HG03457 (cell line): ENCODE measurements around the gene SCGB1C2.
"Not testable (repeated sequence)": the region's sequence is repeated elsewhere in the genome, so short reads cannot be mapped to it uniquely, and the experiment has no call there.

ENCODE experiments used
- ATAC-seq: cut with Tn5 transposase; IDR thresholded peaks from one replicate; pipeline ENCODE4 v1.9.1; 2021; ENCODE audit warnings: moderate number of reproducible peaks; ENCODE audit not compliant: unreplicated experiment

SCGB1C2 gene

DNA sequence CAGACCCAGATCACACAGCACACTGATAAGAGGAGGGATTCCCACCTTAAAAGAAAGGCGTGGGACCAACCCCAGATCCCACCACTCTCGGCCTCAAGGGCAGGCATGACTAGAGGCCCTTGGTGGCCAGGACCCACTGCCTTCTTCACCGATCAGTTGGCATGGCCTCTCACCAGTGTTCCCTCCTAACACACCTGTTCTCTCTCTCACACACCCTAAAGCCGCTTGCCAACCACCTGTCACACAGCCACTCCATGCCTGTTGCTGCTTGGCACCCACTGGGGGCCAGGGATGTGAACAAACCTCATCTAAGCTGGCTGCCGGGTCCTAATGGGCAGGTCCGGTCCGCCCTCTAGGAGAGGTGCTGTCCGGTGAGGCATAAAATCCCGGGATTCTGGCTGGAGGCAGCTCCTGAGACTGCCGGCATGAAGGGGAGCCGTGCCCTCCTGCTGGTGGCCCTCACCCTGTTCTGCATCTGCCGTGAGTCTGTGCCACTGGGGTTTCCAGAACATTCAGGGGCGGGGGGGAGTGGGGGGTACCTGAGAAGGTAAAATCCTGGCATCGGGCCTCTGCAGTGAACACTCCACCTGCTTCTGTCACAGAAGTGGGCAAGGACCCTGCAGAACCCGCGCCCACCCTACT lies at the start of gene SCGB1C2:
TSS of gene SCGB1C2 (plus strand) at position 404 of the 642 bp plus-strand sequence. CDS start at position 426, 22 bp downstream.
- ATAC-seq: not testable (repeated sequence)

DNA sequence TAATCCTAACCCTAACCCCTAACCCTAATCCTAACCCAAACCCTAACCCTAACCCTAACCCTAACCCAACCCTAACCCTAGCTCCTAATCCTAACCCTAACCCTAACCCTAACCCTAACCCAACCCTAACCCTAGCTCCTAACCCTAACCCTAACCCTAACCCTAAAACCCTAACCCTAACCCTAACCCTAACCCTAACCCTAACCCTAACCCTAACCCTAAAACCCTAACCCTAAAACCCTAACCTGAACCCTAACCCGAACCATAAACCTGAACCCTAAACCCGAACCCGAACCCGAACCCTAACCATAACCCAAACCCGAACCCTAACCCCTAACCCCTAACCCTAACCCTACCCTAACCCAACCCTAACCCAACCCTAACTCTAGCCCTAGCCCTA lies 24.3 kb upstream of the SCGB1C2 start:
- ATAC-seq: not testable (repeated sequence)

DNA sequence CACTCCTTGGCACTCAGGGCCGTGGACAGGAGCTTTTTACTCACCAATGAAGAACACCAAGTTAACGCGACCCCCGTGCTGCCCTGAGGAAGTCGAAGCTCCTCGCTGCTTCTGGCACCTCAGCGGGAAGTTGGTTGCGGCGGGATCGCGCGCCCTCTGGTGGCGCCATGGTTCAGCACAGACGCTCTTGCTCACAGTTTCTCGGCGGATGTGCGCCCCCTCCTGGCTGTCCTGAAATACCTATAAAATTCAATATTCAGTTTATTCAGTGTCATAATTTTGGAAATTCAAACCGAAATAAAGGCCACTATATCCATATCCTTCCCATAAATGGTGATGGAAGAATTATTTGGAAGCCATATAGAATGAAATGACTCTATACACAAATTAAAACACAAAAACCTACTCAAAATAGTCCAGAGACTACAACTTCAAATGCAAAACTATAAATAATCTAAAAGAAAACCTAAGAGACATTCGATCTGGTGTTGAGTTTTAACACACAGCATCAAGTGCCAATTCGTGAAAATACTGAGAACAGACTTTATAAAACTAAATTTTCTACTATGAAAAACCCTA lies 18.9 kb upstream of the SCGB1C2 start:
- not testable (repeated sequence) for ATAC-seq

DNA sequence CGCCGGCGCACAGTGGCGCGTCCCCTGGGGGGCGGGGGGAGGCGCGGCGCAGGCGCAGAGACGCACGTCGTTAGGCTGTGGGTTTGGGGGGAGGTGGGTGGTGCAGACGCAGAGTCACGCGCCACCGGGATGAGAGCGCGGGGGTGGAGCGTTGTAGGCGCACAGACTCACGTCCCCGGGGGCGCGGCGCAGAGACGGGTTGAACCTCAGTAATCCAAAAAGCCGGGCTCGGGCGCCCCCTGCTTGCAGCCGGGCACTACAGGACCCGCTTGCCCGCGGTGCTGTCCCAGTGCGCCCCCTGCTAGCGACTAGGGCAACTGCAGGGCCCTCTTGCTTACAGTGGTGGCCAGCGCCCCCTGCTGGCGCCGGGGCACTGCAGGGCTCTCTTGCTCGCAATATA lies 3.4 kb upstream of the SCGB1C2 start:
- ATAC-seq: not testable (repeated sequence)

DNA sequence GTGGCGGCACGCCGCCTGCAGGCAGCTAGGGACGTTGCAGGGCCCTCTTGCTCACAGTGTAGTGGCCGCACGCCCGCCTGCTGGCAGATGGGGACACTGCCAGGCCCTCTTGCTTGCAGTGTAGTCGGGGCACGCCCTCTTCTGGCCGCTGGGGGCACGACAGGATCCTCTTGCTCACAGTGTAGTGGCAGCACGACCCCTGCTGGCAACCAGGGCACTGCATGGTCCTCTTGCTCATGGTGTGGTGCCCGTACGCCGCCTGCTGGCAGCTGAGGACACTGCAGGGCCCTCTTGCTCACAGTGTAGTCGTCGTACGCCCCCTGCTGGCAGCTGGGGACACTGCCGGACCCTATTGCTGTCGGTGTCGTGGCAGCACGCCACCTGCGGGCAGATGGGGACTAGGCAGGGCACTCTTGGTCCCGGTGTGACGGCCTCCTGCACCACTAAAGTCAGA lies 3.0 kb upstream of the SCGB1C2 start:
- ATAC-seq: peak; percentile 75

DNA sequence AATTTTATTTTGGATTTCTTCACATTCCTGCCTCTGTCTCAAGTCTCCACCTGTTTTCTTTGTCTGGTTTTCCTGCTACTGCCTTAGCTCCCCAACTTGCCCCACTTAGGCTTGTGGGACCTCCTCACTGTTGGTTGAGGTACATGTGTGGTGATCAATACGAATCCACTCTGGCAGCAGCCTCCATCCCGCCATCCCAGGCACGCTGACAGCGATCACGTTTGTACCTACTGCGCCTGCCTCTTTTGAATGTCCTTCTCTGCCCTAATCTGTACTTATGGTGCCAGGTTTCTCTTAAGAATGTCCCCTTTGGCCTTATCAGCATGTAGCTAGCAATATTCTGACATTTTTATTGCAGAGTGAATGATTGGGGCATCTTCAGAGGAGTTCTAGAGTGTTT lies 2.3 kb upstream of the SCGB1C2 start:
- not testable (repeated sequence) for ATAC-seq

DNA sequence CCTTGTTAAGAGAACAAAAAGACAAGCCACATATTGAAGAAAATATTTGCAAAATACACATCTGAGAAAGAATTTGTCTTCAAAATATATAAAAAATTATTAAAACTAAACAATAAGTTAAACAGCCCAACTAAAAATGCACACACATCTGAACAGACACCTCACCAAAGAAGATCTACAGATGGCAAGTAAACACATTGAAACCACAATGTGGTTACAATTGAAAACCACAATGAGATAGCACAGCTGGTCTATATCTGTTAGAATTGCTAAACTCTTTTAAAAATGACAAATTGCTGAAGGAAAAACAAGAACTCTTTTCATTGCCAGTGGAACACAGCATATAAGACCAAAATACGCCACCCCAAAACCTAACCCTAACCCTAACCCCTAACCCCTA lies 1.5 kb upstream of the SCGB1C2 start:
- not testable (repeated sequence) for ATAC-seq

DNA sequence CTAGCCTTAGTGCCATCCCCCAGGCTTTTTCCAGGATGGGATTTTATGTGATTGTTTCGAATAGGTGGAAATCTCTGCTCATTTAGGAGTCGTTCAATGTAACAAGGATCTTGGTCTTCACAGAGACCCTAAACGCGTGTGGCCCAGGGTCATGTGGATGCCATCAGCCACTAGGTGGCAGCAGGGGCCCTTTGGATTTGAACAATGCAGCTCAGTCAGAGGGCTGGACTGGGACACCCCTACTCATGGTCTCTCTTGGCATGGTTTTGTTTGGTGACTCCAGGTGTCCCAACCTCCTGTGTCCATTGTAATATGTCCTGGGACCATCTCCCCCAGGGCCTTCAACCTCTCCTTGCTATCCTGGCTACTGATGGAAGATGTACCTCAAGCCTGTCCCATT lies 838 bp upstream of the SCGB1C2 start:
- ATAC-seq: not testable (repeated sequence)

DNA sequence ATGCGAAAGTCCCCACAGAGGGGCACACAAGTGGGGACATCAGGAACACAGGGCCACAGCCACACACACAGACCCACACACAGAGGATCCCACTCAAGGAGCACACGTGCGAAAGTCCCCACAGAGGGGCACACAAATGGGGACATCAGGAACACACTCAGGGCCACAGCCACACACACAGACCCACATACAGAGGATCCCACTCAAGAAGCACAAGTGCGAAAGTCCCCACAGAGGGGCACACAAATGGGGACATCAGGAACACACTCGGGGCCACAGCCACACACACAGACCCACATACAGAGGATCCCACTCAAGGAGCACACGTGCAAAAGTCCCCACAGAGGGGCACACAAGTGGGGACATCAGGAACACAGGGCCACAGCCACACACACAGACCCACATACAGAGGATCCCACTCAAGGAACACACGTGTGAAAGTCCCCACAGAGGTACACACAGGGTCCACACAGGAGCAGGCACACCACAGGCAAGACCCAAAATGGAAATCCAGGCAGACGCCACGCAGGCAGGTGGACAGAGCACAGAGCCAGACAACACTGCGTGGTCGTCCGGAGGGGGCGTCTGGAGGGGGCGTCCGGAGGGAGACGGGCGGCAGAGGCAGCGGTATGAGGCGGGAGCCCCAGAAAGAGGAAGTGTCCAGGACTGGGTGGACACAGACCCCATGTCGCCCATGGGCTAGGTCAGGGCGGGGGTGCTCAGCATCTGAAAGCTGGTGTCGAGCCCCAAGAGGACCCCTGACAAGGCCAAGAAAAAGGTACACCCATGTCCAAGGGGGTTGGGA lies 2.2 kb downstream of the SCGB1C2 start:
- not testable (repeated sequence) for ATAC-seq

DNA sequence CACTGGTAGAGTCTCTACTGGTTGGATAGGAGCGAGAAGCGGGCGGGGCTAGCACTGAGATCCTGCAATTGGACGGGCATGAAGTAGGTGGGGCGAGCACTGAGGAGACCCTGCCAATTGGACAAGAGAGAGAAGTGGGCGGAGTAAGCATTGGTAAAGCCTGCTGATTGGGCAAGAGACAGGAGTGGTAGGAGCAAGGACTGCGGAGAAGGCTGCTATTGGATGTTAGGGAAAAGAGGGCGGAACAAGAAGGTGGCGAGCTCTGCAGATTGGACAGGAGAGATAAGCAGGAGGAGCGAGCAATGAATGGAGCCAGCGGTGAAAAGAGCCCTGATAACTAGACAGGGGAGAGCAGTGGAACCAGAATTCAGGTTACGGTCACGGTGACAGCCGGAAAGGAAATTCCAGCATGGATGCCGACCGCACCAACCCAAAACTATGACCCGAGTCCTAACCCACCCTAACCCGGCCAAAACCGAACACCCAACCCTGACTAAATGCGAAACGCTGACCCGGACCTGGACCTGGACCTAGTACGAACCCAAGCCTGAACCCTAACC lies 4.8 kb downstream of the SCGB1C2 start:
- ATAC-seq: no peak

DNA sequence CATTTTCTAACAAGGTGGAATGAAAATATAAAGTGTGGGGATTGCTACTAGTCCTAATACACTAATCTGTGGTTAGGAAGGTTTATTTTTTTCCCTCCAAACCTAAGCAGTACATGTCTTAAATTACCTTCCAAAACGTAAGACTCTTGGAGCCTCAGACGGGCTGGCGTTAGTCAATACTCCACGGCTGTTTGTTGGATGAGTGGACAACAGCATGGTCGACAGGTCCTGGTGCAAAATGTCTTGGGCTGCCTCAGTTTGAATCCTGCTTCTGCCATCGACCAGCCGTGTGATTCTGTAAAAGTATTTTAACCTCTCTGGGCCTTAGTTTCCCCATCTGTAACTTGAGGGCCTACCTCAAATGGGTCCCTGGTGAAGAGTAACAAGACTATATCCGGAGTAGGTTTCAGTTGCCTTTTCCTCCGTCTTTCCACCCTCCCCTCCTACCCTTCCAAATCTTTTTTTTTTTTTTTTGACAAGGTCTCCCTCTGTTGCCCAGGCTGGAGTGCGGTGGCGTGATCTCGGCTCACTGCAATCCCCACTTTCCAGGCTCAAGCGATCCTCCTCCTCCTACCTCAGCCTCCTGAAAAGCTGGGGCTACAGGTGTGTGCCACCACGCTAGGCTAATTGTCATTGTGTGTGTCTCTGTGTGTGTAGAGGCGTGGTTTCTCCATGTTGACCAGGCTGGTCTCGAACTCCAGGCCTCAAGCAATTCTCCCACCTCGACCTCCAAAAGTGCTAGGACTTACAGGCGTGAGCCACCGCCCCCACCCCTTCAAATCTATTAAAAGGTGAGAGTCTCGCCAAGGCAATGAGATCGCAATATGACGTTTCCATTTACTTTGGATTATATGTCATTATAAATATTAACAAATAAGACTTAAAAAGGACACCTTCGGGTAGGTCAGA lies 5.8 kb downstream of the SCGB1C2 start:
- ATAC-seq: no peak

DNA sequence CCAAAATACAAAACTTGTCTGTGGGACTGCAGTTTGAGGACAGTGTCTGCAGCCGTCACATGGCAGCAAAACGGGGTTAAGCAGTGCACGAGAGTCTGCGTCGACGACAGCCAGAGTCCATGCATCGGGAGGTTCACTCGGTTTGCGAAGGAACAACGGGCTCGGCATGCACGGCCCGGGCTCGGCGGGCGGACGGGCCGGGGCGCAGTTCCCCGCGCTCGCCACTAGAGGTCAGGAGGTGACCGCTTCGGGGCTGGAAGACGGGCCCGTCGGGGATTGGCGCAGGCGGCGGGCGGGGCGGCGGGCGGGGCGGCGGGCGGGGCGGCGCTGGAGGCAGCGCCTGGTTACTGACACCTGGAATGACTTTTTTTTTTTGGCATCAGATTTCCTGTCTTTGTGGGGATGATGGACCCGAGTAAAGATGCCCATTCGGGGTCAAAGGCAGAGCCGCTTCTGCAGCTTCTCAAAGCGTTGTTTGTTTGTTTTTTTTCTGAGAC lies 6.5 kb downstream of the SCGB1C2 start:
- ATAC-seq: no peak

DNA sequence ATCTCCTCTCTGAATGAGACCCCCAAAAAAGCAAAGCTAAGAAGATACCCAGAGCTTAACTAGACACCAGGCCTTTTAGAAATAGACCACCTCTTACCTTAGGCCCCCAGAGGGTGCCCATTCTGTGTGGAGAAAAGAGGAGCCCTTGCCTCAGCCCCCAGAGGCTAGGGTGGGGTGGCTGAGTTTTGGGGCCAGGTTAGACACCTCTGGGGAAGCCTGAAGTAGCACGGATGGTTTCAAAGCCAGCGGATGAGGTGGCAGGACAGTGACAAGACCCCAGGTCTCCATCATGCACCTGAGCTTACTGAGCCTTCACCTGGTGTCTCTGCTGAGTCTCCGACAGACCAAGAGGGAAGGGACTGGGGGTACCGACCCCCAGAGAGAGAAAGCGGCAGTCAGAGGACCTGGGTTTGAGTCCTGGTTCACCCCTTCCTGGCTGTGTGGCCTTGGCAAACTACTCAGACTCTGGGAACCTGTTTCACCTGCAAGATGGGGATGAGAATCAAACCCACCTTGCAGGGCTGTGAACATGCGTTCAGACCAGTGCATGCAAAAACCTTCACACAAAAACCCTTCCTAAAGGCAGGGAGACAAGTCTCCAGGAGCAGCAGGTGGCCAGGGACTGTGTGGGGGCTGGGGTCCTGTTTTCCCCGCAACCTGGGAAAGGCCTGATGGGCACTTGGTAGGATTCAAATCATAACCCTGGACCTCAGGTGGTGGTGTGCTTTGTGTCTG lies 7.7 kb downstream of the SCGB1C2 start:
- ATAC-seq: no peak

DNA sequence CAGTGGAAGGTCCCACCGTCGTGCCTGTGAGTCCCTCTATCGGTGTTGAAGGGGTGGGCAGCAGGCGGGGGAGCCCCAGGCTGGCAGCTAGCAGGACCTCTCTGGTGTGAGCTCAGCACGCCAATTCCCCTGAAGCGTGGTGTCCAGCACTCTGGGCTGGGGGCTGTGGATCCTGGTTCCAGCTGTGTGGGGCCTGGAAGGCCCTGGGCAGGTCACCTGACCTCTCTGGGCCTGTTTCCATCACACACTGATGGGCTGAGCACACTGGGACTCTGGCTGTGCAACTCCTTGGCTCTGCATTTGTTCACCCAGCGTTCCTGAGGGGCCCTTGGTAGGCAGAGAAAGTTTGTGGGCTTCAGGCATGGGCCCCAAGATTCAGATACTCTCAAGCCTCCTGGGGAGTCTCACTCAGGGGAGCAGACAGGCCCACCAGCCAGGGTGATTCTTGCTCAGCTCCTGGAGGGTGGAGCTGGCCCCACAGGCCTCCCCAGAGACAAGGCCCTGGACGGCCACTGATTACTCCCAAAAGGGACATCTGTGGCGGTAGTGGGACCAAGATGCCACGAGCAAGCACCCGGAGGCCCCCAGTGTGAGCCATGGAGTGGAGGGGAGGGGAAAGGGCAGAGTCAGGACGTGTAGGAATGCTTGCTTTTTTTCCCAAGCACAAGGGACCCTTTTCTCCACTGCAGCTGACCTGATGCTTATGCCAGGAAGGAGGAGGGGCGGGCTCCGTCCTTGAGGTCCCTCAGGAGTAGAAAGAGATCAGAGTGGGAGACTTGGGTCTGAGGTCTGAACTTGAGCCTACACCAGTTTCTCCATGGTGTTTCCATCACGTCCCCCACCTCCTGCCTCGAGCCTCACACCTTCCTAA lies 8.5 kb downstream of the SCGB1C2 start:
- ATAC-seq: no peak

DNA sequence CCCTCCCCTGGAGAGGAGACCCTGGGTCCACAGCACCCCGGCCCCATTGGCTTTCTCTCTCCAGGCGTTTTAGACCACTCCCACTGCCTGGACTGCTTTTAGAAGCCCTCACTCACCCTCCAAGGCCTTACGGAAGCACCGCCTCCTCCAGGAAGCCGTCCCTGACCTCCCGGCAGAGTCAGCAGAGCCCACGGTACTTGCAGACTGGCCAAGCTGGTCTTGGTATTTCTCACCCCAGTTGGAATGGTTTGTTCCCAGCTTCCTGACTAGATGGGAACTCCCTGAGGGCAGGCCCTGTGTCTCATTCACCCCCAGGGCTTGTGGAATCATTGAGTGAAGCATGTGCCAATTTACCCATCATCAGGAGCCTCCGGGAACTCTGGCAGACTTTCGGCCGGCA lies 9.2 kb downstream of the SCGB1C2 start:
- ATAC-seq: no peak

DNA sequence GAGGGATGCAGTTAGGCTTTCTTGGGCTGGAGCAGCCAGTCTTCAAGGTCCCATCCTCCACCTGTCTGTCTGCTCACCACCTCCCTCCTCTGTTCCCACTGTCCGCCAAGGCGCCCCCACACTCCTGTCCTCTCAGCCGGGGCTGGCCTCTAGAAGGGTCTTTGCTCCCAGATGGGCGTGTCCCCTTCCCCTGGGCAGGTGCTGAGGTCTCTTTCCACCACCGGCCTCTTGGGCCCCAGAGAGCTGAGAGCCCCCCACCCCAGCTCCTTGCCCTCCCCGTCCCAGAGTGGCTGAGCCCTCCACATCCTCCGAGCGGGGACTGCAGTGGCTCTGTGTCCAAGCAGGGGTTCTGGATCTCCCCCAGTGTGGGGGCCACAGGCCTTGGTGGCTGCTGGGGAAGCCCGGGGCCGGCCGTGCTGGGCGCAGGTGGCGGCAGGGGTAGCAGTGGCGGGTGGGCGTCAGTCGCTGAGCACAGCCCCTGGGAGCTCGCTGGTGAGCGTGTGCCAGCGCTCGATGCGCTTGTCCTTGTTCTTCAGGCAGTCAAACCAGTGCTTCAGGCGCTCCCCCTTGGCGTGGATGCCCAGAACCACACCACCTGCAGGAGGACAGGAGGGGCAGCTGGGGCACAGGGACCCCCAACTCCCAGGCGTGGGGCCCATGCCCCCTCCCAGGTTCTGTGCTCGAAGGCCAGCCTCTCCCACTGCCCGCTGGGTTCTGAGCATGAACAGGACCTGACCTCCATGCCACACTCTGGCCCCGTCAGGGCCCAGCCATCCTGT lies 9.8 kb downstream of the SCGB1C2 start:
- ATAC-seq: no peak

DNA sequence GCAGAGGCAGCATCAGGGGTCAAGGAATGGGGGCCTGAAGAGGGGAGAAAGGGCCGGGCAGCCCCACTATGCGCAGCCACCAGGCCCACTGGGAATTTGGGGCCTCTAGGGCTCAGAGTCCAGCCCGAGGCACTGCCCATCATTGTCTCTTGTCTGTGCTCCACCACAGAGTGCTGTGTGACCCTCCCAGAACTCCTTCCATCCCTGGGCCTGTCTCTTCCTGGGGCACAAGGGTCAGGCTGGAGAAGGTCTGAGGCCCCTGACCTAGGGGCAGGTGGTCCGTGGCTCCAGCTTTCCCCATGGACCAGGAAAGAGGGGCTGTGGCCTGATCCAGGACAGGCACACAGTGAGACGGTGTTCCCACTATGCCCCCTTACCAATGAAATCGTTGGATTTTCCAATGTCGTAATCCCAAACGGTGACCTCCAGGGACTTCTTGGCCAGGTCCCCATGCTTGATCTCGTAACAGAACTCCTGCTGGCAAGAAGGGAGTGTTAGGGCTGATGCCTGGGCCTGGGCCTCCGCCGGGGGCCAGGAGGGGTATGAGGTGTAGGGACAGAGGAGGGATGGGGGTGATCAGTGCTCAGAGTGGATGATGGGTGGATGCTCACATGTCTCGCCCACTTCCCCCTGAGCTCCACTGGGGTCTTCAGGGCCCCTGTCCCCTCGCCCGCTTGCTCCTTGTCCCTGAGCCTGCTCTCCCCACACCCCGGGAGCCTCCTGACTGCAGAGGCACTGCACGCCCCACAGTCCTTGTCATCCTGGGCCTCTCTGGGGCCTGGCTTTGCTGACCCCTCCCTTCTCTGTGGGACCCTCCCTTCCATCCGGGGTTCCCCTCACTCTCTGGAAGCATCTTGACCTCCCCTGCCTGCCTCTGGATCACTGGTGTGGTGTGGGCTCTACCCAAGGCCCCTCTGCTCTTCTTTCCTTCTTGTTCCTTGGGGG lies 10.7 kb downstream of the SCGB1C2 start:
- no peak for ATAC-seq
